ENCODE data around the gene TRIO.

The TRIO gene

GRCh38 chr5:14208071-14209021, 65.2 kb downstream of the TRIO start:
- DNase-seq (ENCODE audit: low read depth, low spot score), result no peak

GRCh38 chr5:14209222-14209822, 66.2 kb downstream of the TRIO start:
- no peak for DNase-seq (ENCODE audit: low read depth, low spot score)

- no peak for DNase-seq (ENCODE audit: low read depth, low spot score)
These were observed 66.7 kb downstream of the TRIO start for GRCh38 chr5:14209836-14210235.

GRCh38 chr5:14210729-14211128, 67.6 kb downstream of the TRIO start:
- no peak for DNase-seq (ENCODE audit: low read depth, low spot score)

GRCh38 chr5:14211818-14212803, 69.0 kb downstream of the TRIO start:
- no peak for DNase-seq (ENCODE audit: low read depth, low spot score)

GRCh38 chr5:14212838-14213237, 69.7 kb downstream of the TRIO start:
- DNase-seq (ENCODE audit: low read depth, low spot score), result no peak

GRCh38 chr5:14213253-14213652, 70.1 kb downstream of the TRIO start:
- no peak for DNase-seq (ENCODE audit: low read depth, low spot score)

GRCh38 chr5:14213813-14214585, 70.9 kb downstream of the TRIO start:
- DNase-seq (ENCODE audit: low read depth, low spot score), result no peak

- no peak for DNase-seq (ENCODE audit: low read depth, low spot score)
These were observed 72.8 kb downstream of the TRIO start for GRCh38 chr5:14215901-14216300.

- no peak for DNase-seq (ENCODE audit: low read depth, low spot score)
These were observed 73.2 kb downstream of the TRIO start for GRCh38 chr5:14216372-14216771.

- DNase-seq (ENCODE audit: low read depth, low spot score), result no peak
These were observed 73.8 kb downstream of the TRIO start for GRCh38 chr5:14216902-14217301.

DNA sequence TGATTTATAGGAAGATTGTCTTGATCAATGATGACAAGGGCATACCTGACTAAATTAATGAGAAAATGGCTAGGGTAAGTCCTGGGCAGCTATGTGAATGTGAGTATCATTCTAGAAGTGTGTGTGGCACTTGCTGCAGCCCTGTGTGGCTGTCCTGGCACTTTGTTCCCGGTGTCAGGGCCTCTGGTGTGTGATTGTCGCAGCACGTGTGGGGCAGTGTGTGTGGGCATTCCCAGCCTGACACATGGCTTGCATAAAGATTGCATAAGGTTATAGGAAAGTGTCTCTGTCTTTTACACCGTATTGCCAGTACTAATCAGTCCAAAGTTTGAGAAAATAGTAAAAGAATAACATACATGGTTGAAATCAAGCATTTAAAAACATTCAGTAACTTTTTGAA, 74.4 kb downstream of the TRIO start:
- no peak for DNase-seq (ENCODE audit: low read depth, low spot score)

- DNase-seq (ENCODE audit: low read depth, low spot score), result no peak
These were observed 74.9 kb downstream of the TRIO start for GRCh38 chr5:14218011-14218410.

DNA sequence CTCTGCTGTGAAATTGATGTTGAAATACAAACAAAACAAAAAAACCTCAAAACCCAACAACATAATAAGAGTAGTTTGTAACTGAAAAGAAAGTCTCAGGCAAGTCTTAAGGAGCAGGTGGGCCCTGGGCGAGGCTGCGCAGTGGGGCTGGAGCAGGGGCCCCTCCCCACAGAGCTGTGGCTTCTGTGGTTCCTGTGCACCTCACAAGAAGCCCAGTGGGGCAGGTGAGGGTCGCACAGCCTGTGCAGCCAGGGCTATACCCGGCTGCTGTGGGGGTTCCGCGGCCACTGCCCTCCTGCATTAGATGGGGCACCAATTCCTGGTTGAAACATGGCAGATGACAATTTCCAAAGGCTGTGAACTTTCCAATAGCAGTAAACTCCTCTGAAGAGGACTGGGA, 75.3 kb downstream of the TRIO start:
- DNase-seq (ENCODE audit: low read depth, low spot score), result no peak

GRCh38 chr5:14218897-14219573, 75.9 kb downstream of the TRIO start:
- peak; percentile 85 for DNase-seq (ENCODE audit: low read depth, low spot score)

GRCh38 chr5:14219800-14220512, 76.8 kb downstream of the TRIO start:
- DNase-seq (ENCODE audit: low read depth, low spot score), result no peak

GRCh38 chr5:14220642-14221041, 77.5 kb downstream of the TRIO start:
- no peak for DNase-seq (ENCODE audit: low read depth, low spot score)

DNA sequence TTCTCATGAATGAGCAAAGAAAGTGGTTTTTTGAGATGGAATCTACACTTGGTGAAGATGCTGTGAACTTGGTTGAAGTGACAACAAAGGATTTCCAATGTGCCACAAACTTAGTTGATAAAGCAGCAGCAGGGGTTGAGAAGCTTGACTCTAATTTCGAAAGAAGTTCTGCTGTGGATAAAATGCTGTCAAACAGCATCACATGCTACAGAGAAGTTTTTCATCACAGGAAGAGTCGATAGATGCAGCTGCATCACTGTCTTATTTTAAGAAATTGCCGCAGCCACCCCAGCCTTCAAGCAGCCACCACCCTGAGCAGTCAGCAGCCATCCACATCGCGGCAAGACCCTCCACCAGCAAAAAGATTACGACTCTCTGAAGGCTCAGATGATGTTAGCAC, 78.6 kb downstream of the TRIO start:
- DNase-seq (ENCODE audit: low read depth, low spot score), result no peak

DNA sequence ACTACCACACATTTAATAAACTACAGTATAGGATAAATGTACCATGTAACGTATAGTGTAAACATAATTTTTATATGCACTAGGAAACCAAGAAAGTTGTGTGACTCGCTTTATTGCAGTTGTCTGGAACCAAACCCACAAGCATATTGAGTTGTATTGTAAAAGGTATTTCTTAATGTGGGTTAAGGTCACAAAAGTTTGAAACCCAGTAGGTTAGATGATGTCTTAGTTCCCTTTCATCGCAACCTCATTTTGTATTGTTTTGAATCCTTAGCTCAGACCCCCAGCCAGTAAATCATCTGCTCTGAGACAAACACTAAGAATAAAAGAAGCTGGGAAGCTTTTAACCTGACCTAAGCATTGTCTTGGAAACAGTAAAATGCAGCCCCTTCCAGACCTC, 79.1 kb downstream of the TRIO start:
- no peak for DNase-seq (ENCODE audit: low read depth, low spot score)

GRCh38 chr5:14223372-14223771, 80.2 kb downstream of the TRIO start:
- no peak for DNase-seq (ENCODE audit: low read depth, low spot score)

Measured in smooth muscle cell of the brain vasculature (primary cell).